Hepatocyte (in vitro differentiated cells): Measurements from ENCODE around the gene MAP7. TPM values are rescaled to one million over a fixed set of nuclear protein-coding genes. Genes with fewer than 3 reads are reported as not detected.

Source experiments
- DNase-seq: peaks from one replicate; pipeline ENCODE4 v3.0.0-alpha.2; 2016; ENCODE audit warnings: low spot score
- H2AFZ ChIP-seq: fragments of 200-600 bp; sonication (generic); 2 replicates; pipeline ENCODE4 v1.6.0; 2016; ENCODE audit warnings: antibody characterized with exemption, mild to moderate bottlenecking
- H3K27ac ChIP-seq: fragments of 200-600 bp; sonication (generic); 2 replicates; pipeline ENCODE4 v1.5.1; 2016; ENCODE audit warnings: mild to moderate bottlenecking
- H3K27me3 ChIP-seq: fragments of 200-600 bp; sonication (generic); 2 replicates; pipeline ENCODE4 v1.6.1; 2016
- H3K36me3 ChIP-seq: fragments of 200-600 bp; sonication (generic); replicated peaks from 2 replicates; pipeline ENCODE4 v1.5.1; 2016; ENCODE audit warnings: low read depth; ENCODE audit not compliant: insufficient read depth
- H3K4me1 ChIP-seq: fragments of 200-600 bp; sonication (generic); 2 replicates; pipeline ENCODE4 v1.5.1; 2016; ENCODE audit warnings: mild to moderate bottlenecking, moderate library complexity; ENCODE audit not compliant: insufficient read depth
- H3K4me2 ChIP-seq: fragments of 200-600 bp; sonication (generic); 2 replicates; pipeline ENCODE4 v1.6.0; 2016
- H3K4me3 ChIP-seq: fragments of 200-600 bp; sonication (generic); 2 replicates; pipeline ENCODE4 v1.5.1; 2016; ENCODE audit warnings: mild to moderate bottlenecking
- H3K79me2 ChIP-seq: fragments of 200-600 bp; sonication (generic); 2 replicates; pipeline ENCODE4 v1.6.0; 2017; ENCODE audit warnings: mild to moderate bottlenecking
- H3K9me2 ChIP-seq: fragments of 200-600 bp; sonication (generic); replicated peaks from 2 replicates; pipeline ENCODE4 v1.6.0; 2017; ENCODE audit warnings: mild to moderate bottlenecking; ENCODE audit not compliant: insufficient read depth
- H3K9me3 ChIP-seq: fragments of 200-600 bp; sonication (generic); 2 replicates; pipeline ENCODE4 v1.5.1; 2016; ENCODE audit warnings: low read depth, mild to moderate bottlenecking
- H4K20me1 ChIP-seq: fragments of 200-600 bp; sonication (generic); 2 replicates; pipeline ENCODE4 v1.6.0; 2016; ENCODE audit warnings: mild to moderate bottlenecking; ENCODE audit not compliant: insufficient read depth, poor library complexity, severe bottlenecking
- EZH2 ChIP-seq: fragments of 200-600 bp; sonication (generic); IDR thresholded peaks from 2 replicates; pipeline ENCODE4 v1.6.1; 2016; ENCODE audit warnings: antibody characterized with exemption, mild to moderate bottlenecking, borderline replicate concordance
- WGBS: methylation state at CpG from one replicate; pipeline ENCODE4 v1.1.6; 2016; ENCODE audit warnings: low lambda C conversion rate; ENCODE audit errors: missing lambda C conversion rate; 5-methylcytosine and 5-hydroxymethylcytosine counted together
- polyA plus RNA-seq: library from polyadenylated mRNA; unstranded; fragments of >200 nt; fragmentation: Nextera tagmentation; extraction: Ambion mirVana; gene quantifications from 2 replicates; pipeline ENCODE4 v1.2.1, GENCODE V29; 2016
- small RNA-seq: library from RNA; depleted of rRNA; stranded (forward); fragments of <200 nt; gene quantifications from one replicate; pipeline ENCODE3, GENCODE V24; 2014
- total RNA-seq: library from RNA; depleted of rRNA; stranded (reverse); fragments of >200 nt; gene quantifications from 2 replicates; pipeline ENCODE4 v1.2.3, GENCODE V29; 2014

The MAP7 gene
- total and polyA plus RNA-seq, 2 experiments from 2014 or later: 13.4 to 22.9 TPM

DNA sequence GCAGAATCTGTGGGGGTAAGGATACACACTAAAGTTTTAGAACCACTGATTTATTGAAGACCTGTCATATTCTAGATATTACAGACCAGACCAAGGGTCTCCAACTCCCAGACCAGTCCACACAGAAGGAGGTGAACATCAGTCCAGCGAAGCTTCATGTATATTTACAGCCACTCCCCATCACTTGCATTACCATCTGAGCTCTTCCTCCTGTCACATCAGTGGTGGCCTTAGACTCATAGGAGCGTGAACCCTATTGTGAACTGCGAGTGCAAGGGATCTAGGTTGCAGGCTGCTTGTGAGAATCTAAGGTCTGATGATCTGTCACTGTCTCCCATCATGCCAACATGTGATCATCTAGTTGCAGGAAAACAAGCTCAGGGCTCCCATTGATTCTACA is 255.6 kb downstream of the MAP7 start:
- no peaks in the 10 kb centered on the region for H3K27me3 ChIP-seq
- peaks cover 13% of the 10 kb centered on the region for H3K4me1 ChIP-seq
- H3K36me3 ChIP-seq: no peaks in the 10 kb centered on the region
- H3K4me2 ChIP-seq: no peak overlapping the region
- no peak overlapping the region for H3K4me3 ChIP-seq
- 91% methylated on average over 3 of the region's 3 CpGs for WGBS
- no peaks in the 10 kb centered on the region for H4K20me1 ChIP-seq
- no peaks in the 10 kb centered on the region for H3K9me3 ChIP-seq
- no peaks in the 10 kb centered on the region for H3K79me2 ChIP-seq
- DNase-seq: no peak
- no peak overlapping the region for H3K27ac ChIP-seq
- no peaks in the 10 kb centered on the region for H3K9me2 ChIP-seq
- no peak overlapping the region for H2AFZ ChIP-seq
- TF ChIP-seq EZH2: no peak

Small RNAs within 50 kb of the gene (small RNA-seq; reads per million reads assigned to genes)
- not detected for gene AL023284.1
- gene NDUFS5P1: not detected

Other genes with a start within 250 kb of the MAP7 start
- gene MAP3K5, start 242.1 kb upstream of the MAP7 start, total RNA-seq: 3.9 and 5.9 TPM in 2 replicates
- 2.1 and 2.2 TPM in 2 replicates for gene MAP3K5, start 242.1 kb upstream of the MAP7 start, polyA plus RNA-seq